H1 (cell line): ENCODE data around the gene RNF144A. TPM values are rescaled to one million over a fixed set of nuclear protein-coding genes. Genes with fewer than 3 reads are reported as not detected.

ENCODE experiments used
- CTCF ChIA-PET: fragments of 300-600 bp; sonication (Branson Sonifier 250); formaldehyde crosslinking; loops from one replicate; lab custom pipeline; 2021; ENCODE audit not compliant: partially characterized antibody; lab: Charles Lee
- POLR2A ChIA-PET: fragments of 300-600 bp; sonication (Branson Sonifier 250); formaldehyde crosslinking; loops from one replicate; lab custom pipeline; 2021; ENCODE audit warnings: inconsistent platforms; ENCODE audit not compliant: partially characterized antibody; lab: Charles Lee
- DNase-seq, 2 experiments: peaks; one replicate each; pipeline versions ENCODE4 v3.0.0 to v3.0.0-alpha.2; 2010 to 2022; ENCODE audit warnings: low spot score in 2 of 2, low read depth in 1 of 2, mixed read lengths in 1 of 2
- FAIRE-seq: peaks from 2 replicates; lab custom pipeline; 2011; peaks lifted over from hg19 to GRCh38; lab: Jason Lieb, UNC
- H2AFZ ChIP-seq: 2 replicates; pipeline ENCODE4 v1.8.1; 2012; ENCODE audit warnings: low read length, inconsistent platforms
- H2AK5ac ChIP-seq: 2 replicates; pipeline ENCODE4 v1.6.1; 2013; ENCODE audit warnings: low read depth, low read length
- H2BK120ac ChIP-seq: replicated peaks from 2 replicates; pipeline ENCODE3; 2013; ENCODE audit warnings: low read depth, low read length, inconsistent platforms
- H2BK12ac ChIP-seq: 2 replicates; pipeline ENCODE4 v1.6.1; 2013; ENCODE audit warnings: low read depth, low read length
- H2BK15ac ChIP-seq: 2 replicates; pipeline ENCODE4 v1.6.1; 2013; ENCODE audit warnings: low read length
- H2BK20ac ChIP-seq: 2 replicates; pipeline ENCODE4 v1.6.1; 2013; ENCODE audit warnings: low read length
- H2BK5ac ChIP-seq: 2 replicates; pipeline ENCODE4 v1.6.1; 2013; ENCODE audit warnings: low read depth, low read length
- H3K14ac ChIP-seq: 2 replicates; pipeline ENCODE4 v1.6.1; 2013; ENCODE audit warnings: inconsistent platforms; ENCODE audit not compliant: insufficient read length
- H3K18ac ChIP-seq: 2 replicates; pipeline ENCODE4 v1.6.1; 2013; ENCODE audit warnings: low read length; ENCODE audit errors: extremely low read depth
- H3K23ac ChIP-seq: 2 replicates; pipeline ENCODE4 v1.6.1; 2013; ENCODE audit warnings: inconsistent platforms; ENCODE audit not compliant: insufficient read length
- H3K23me2 ChIP-seq: 2 replicates; pipeline ENCODE4 v1.6.1; 2013; ENCODE audit warnings: low read depth, low read length
- H3K27ac ChIP-seq: 2 replicates; pipeline ENCODE4 v1.6.1; 2011; ENCODE audit warnings: low read depth, low read length, inconsistent platforms
- H3K27me3 ChIP-seq, 4 experiments: replicated peaks in 1 of 4; 1 replicate in 1 of 4; 2 replicates in 3 of 4; pipeline versions ENCODE4 v1.6.1 to v1.8.1; 2011 to 2013; ENCODE audit warnings: low read length in 3 of 4, mild to moderate bottlenecking in 3 of 4, inconsistent platforms in 2 of 4, mixed read lengths in 2 of 4, moderate library complexity in 1 of 4; ENCODE audit not compliant: control insufficient read depth in 3 of 4, insufficient read depth in 3 of 4; ENCODE audit errors: extremely low read depth in 1 of 4
- H3K36me3 ChIP-seq, 4 experiments: 2 replicates each; pipeline versions ENCODE4 v1.6.1 to v1.8.1; 2011 to 2013; ENCODE audit warnings: mild to moderate bottlenecking in 4 of 4, low read length in 3 of 4, moderate library complexity in 2 of 4, control low read depth in 1 of 4, inconsistent platforms in 1 of 4; ENCODE audit not compliant: insufficient read depth in 4 of 4, control insufficient read depth in 2 of 4
- H3K4ac ChIP-seq: replicated peaks from 2 replicates; pipeline ENCODE3; 2013; ENCODE audit warnings: low read length, low read depth, mixed read lengths, inconsistent platforms; ENCODE audit not compliant: insufficient read length
- H3K4me1 ChIP-seq, 4 experiments: replicated peaks in 1 of 4; 1 replicate in 1 of 4; 2 replicates in 3 of 4; pipeline versions ENCODE4 v1.6.1 to v1.8.1; 2011 to 2013; ENCODE audit warnings: low read length in 3 of 4, inconsistent platforms in 2 of 4, mixed read lengths in 1 of 4; ENCODE audit not compliant: insufficient read depth in 4 of 4, control insufficient read depth in 3 of 4
- H3K4me2 ChIP-seq, 2 experiments: 2 replicates each; pipeline versions ENCODE4 v1.6.1 to v1.8.1; 2011 to 2013; ENCODE audit warnings: low read depth in 2 of 2, low read length in 2 of 2, control low read depth in 1 of 2, inconsistent platforms in 1 of 2, mild to moderate bottlenecking in 1 of 2; ENCODE audit not compliant: insufficient read depth in 1 of 2
- H3K4me3 ChIP-seq, 4 experiments: fragments of 200-600, 300-600 bp in 1 of 4; sonication (generic), shearing (Covaris generic), sonication (Bioruptor Twin) in 1 of 4; 2 replicates each; pipeline versions ENCODE4 v1.5.1 to v1.8.1; 2011 to 2016; ENCODE audit warnings: low read length in 4 of 4, low read depth in 3 of 4, control low read depth in 2 of 4, inconsistent platforms in 2 of 4, mild to moderate bottlenecking in 2 of 4, mixed read lengths in 1 of 4, moderate library complexity in 1 of 4; ENCODE audit not compliant: insufficient read depth in 2 of 4; ENCODE audit errors: extremely low read depth in 1 of 4
- H3K56ac ChIP-seq: replicated peaks from 2 replicates; pipeline ENCODE3; 2013; ENCODE audit warnings: low read depth, mild to moderate bottlenecking, mixed read lengths, low read length, inconsistent platforms; ENCODE audit not compliant: insufficient read length
- H3K79me1 ChIP-seq: 2 replicates; pipeline ENCODE4 v1.6.1; 2013; ENCODE audit warnings: low read depth, low read length, control low read depth
- H3K79me2 ChIP-seq, 2 experiments: 2 replicates each; pipeline versions ENCODE4 v1.6.1 to v1.8.1; 2012 to 2013; ENCODE audit warnings: low read length in 2 of 2, mild to moderate bottlenecking in 2 of 2, inconsistent platforms in 1 of 2; ENCODE audit not compliant: insufficient read depth in 2 of 2, control insufficient read depth in 1 of 2
- H3K9ac ChIP-seq, 4 experiments: replicated peaks in 1 of 4; 1 replicate in 1 of 4; 2 replicates in 3 of 4; pipeline versions ENCODE4 v1.6.1 to v1.8.1; 2011 to 2013; ENCODE audit warnings: low read depth in 3 of 4, low read length in 3 of 4, control low read depth in 2 of 4, mild to moderate bottlenecking in 2 of 4, moderate library complexity in 2 of 4, inconsistent platforms in 1 of 4; ENCODE audit errors: extremely low read depth in 1 of 4
- H3K9me3 ChIP-seq, 2 experiments: 2 replicates each; pipeline versions ENCODE4 v1.6.1 to v1.8.1; 2012 to 2013; ENCODE audit warnings: mild to moderate bottlenecking in 2 of 2, moderate library complexity in 2 of 2, control low read depth in 1 of 2, inconsistent platforms in 1 of 2, low read depth in 1 of 2, low read length in 1 of 2, mixed read lengths in 1 of 2; ENCODE audit not compliant: insufficient read depth in 2 of 2
- H4K20me1 ChIP-seq, 2 experiments: replicated peaks in 1 of 2; 2 replicates each; pipeline versions ENCODE3 to v1.8.1; 2011 to 2013; ENCODE audit warnings: inconsistent platforms in 2 of 2, low read length in 2 of 2, mild to moderate bottlenecking in 1 of 2; ENCODE audit not compliant: insufficient read depth in 2 of 2, control insufficient read depth in 1 of 2
- H4K5ac ChIP-seq: 2 replicates; pipeline ENCODE4 v1.6.1; 2013; ENCODE audit warnings: low read length, low read depth, mixed read lengths, inconsistent platforms; ENCODE audit not compliant: insufficient read length
- H4K8ac ChIP-seq: 2 replicates; pipeline ENCODE4 v1.8.0; 2013; ENCODE audit warnings: mild to moderate bottlenecking, moderate library complexity, low read length, inconsistent platforms; ENCODE audit not compliant: insufficient read depth; ENCODE audit errors: extremely low read depth
- H4K91ac ChIP-seq: replicated peaks from 2 replicates; pipeline ENCODE3; 2013; ENCODE audit warnings: low read length, mixed read lengths, inconsistent platforms; ENCODE audit not compliant: insufficient read length
- BACH1 ChIP-seq: IDR thresholded peaks from 2 replicates; pipeline ENCODE4 v1.6.1; 2012; ENCODE audit warnings: low read length, improper control_type of control experiment
- JUND ChIP-seq: IDR thresholded peaks from 2 replicates; pipeline ENCODE4 v1.6.1; 2011; ENCODE audit warnings: mild to moderate bottlenecking, improper control_type of control experiment, low read length
- RAD21 ChIP-seq, 2 experiments: IDR thresholded peaks in 1 of 2; conservative IDR thresholded peaks in 1 of 2; 2 replicates each; pipeline ENCODE4 v1.6.1; 2011; ENCODE audit warnings: low read depth in 2 of 2, low read length in 2 of 2, improper control_type of control experiment in 1 of 2, inconsistent platforms in 1 of 2, mild to moderate bottlenecking in 1 of 2, moderate library complexity in 1 of 2
- RNF2 ChIP-seq: fragments of 200-900, 300-1000 bp; sonication (generic); IDR thresholded peaks from 2 replicates; pipeline ENCODE4 v1.7.1; 2016; ENCODE audit warnings: borderline replicate concordance, low read depth, mild to moderate bottlenecking, antibody characterized with exemption, low read length; ENCODE audit not compliant: poor library complexity, severe bottlenecking; ENCODE audit errors: missing control alignments
- WGBS, 2 experiments: shearing (Covaris generic) in 1 of 2; methylation state at CpG; one replicate each; pipeline versions ENCODE4 v1.1.6 to v1.1.7; 2013 to 2015; ENCODE audit warnings: low lambda C conversion rate in 2 of 2, mixed read lengths in 2 of 2, inconsistent platforms in 1 of 2, low coverage in 1 of 2, missing lambda C conversion rate in 1 of 2; ENCODE audit not compliant: insufficient replicate concordance in 2 of 2, insufficient coverage in 1 of 2, insufficient read length in 1 of 2; ENCODE audit errors: extremely low coverage in 1 of 2, missing lambda C conversion rate in 1 of 2; 5-methylcytosine and 5-hydroxymethylcytosine counted together
- polyA plus RNA-seq, 7 experiments: library from polyadenylated mRNA; depleted of rRNA in 3 of 7; stranded (reverse) in 5 of 7; unstranded in 2 of 7; fragments of >200 nt in 5 of 7; fragments of 200-250 nt in 2 of 7; gene quantifications; 1 replicate in 5 of 7; 2 replicates in 1 of 7; 4 replicates in 1 of 7; pipeline versions ENCODE4 v1.2.1 to v1.2.3, GENCODE V29; 2011 to 2013; ENCODE audit warnings: missing spikeins in 2 of 7, mixed read lengths in 2 of 7
- total RNA-seq: library from RNA; stranded (reverse); fragmentation: NEBNext Ultra II Directional; extraction: Animal tissue kit (Norgen Biotek cat#: 25700); gene quantifications from 2 replicates; pipeline ENCODE4 v1.2.1, GENCODE V29; 2021

Gene RNF144A
- total and polyA plus RNA-seq, 2 of the 8 experiments (the other 6 are each of a cell fraction or from before 2014, with no cell fraction given) = 14.0 to 15.0 TPM

GRCh38 chr2:6927186-6927585, 10.0 kb downstream of the RNF144A start:
- Histone ChIP-seq H2BK5ac (no peak overlapping the region), H3K4me2 (no peak overlapping the region), H3K36me3 (no peaks in the 10 kb centered on the region; a peak in 1 of 8 replicates), H3K56ac (no peak overlapping the region), H2BK12ac (no peak overlapping the region), H3K27me3 (no peaks in the 10 kb centered on the region), H3K9me3 (no peaks in the 10 kb centered on the region), H3K23me2 (no peaks in the 10 kb centered on the region), H3K18ac (no peak overlapping the region), H3K79me1 (0 out of 2 replicates have a peak, but pooled peaks cover 3% of the 10 kb centered on the region), H4K8ac (no peak overlapping the region), H4K91ac (no peak overlapping the region), H4K5ac (no peak overlapping the region), H2AK5ac (no peak overlapping the region), H2BK15ac (no peak overlapping the region), H3K4me3 (no peak overlapping the region), H3K27ac (no peak overlapping the region), H3K4me1 (peaks cover 0 to 5% (median under 1%) of the 10 kb centered on the region in 4 experiments; a peak in 4 of 7 replicates), H3K79me2 (peaks cover 0 to 17% of the 10 kb centered on the region in 2 experiments; a peak in 2 of 4 replicates), H3K14ac (no peak overlapping the region), H2AFZ (no peak overlapping the region), H3K23ac (no peak overlapping the region), H3K9ac (no peak overlapping the region), H2BK20ac (no peak overlapping the region), H2BK120ac (no peak overlapping the region), H4K20me1 (peaks cover 3 to 7% of the 10 kb centered on the region in 2 experiments), H3K4ac (no peak overlapping the region)
- FAIRE-seq (no peak), DNase-seq (peak in 1 of 2 experiments; percentile 37)
- CTCF ChIA-PET = interaction anchor here (1.1 to 1.7 kb wide), 3 partner anchors 10 to 118 kb away, joined by 3 to 6 read pairs (median 5); no protein-coding TSS in a partner anchor
- POLR2A ChIA-PET = interaction anchor here (0.5 kb wide), 1 partner anchor 243 kb away, joined by 3 read pairs; no protein-coding TSS in a partner anchor
- WGBS, 2 experiments = 78% methylated on average over 3 of the region's 3 CpGs; no CpG with 5 or more reads in 1 of the 2 experiments
- no peak for TF ChIP-seq RNF2
- no peak for TF ChIP-seq JUND
- no peak for TF ChIP-seq RAD21 (IDR thresholded peaks at IDR 0.05 in 1 of 2, conservative IDR thresholded peaks at IDR 0.05 in 1 of 2; ENCODE audit: low read depth in 2 of 2, low read length in 2 of 2)
- TF ChIP-seq BACH1 = no peak
